Measurements from ENCODE around the gene CREG2.
"Not testable (repeated sequence)": the region's sequence is repeated elsewhere in the genome, so short reads cannot be mapped to it uniquely, and the experiment has no call there.

CREG2 gene

GRCh38 chr2:101372792-101373191 lies 14.5 kb downstream of the CREG2 start:
- no peak for DNase-seq (ENCODE audit: low read depth)

- DNase-seq (ENCODE audit: low read depth), result no peak
These were observed 15.7 kb downstream of the CREG2 start for GRCh38 chr2:101371636-101372035.

GRCh38 chr2:101369100-101369499 lies 18.2 kb downstream of the CREG2 start:
- DNase-seq (ENCODE audit: low read depth), result no peak

- no peak for DNase-seq (ENCODE audit: low read depth)
These were observed 18.9 kb downstream of the CREG2 start for GRCh38 chr2:101368376-101368775.

GRCh38 chr2:101367508-101367907 lies 19.8 kb downstream of the CREG2 start:
- no peak for DNase-seq (ENCODE audit: low read depth)

- DNase-seq (ENCODE audit: low read depth), result no peak
These were observed 22.4 kb downstream of the CREG2 start for GRCh38 chr2:101364878-101365277.

- DNase-seq (ENCODE audit: low read depth), result no peak
These were observed 24.5 kb downstream of the CREG2 start for GRCh38 chr2:101362777-101363176.

GRCh38 chr2:101362316-101362715 lies 25.0 kb downstream of the CREG2 start:
- DNase-seq (ENCODE audit: low read depth), result no peak

- DNase-seq (ENCODE audit: low read depth), result no peak
These were observed 25.8 kb downstream of the CREG2 start for GRCh38 chr2:101361522-101361921.

- no peak for DNase-seq (ENCODE audit: low read depth)
These were observed 26.2 kb downstream of the CREG2 start for GRCh38 chr2:101361121-101361520.

GRCh38 chr2:101360232-101360631 lies 27.1 kb downstream of the CREG2 start:
- no peak for DNase-seq (ENCODE audit: low read depth)

- no peak for DNase-seq (ENCODE audit: low read depth)
These were observed 27.8 kb downstream of the CREG2 start for GRCh38 chr2:101359410-101359954.

- no peak for DNase-seq (ENCODE audit: low read depth)
These were observed 29.9 kb downstream of the CREG2 start for GRCh38 chr2:101357376-101357775.

GRCh38 chr2:101356521-101356920 lies 30.8 kb downstream of the CREG2 start:
- DNase-seq (ENCODE audit: low read depth), result no peak

- no peak for DNase-seq (ENCODE audit: low read depth)
These were observed 31.2 kb downstream of the CREG2 start for GRCh38 chr2:101356055-101356454.

- no peak for DNase-seq (ENCODE audit: low read depth)
These were observed 31.8 kb downstream of the CREG2 start for GRCh38 chr2:101355401-101356054.

- no peak for DNase-seq (ENCODE audit: low read depth)
These were observed 32.6 kb downstream of the CREG2 start for GRCh38 chr2:101354420-101355311.

GRCh38 chr2:101352631-101353030 lies 34.7 kb downstream of the CREG2 start:
- not testable (repeated sequence) for DNase-seq (ENCODE audit: low read depth)

- DNase-seq (ENCODE audit: low read depth), result no peak
These were observed 36.1 kb downstream of the CREG2 start for GRCh38 chr2:101351207-101351606.

GRCh38 chr2:101349893-101350662 lies 37.2 kb downstream of the CREG2 start:
- DNase-seq (ENCODE audit: low read depth), result no peak

GRCh38 chr2:101348883-101349282 lies 38.4 kb downstream of the CREG2 start:
- no peak for DNase-seq (ENCODE audit: low read depth)

GRCh38 chr2:101346909-101347308 lies 40.4 kb downstream of the CREG2 start:
- no peak for DNase-seq (ENCODE audit: low read depth)

Data from activated T-cell treated with anti-CD3 and anti-CD28 coated beads for 48 hours (primary cell).